ENCODE results near the gene IRS2.
A peak's percentile ranks its signal among the peaks of the same experiment; 100 is the strongest.
"Not testable (repeated sequence)": the region's sequence is repeated elsewhere in the genome, so short reads cannot be mapped to it uniquely, and the experiment has no call there.

Gene IRS2

GRCh38 chr13:109755551-109755950 lies 30.8 kb downstream of the IRS2 start:
- DNase-seq (ENCODE audit: low spot score), result no peak

- no peak for DNase-seq (ENCODE audit: low spot score)
Observed at GRCh38 chr13:109751477-109751876, 34.9 kb downstream of the IRS2 start.

- no peak for DNase-seq (ENCODE audit: low spot score)
Observed at GRCh38 chr13:109750221-109750775, 36.1 kb downstream of the IRS2 start.

GRCh38 chr13:109749365-109749764 lies 37.0 kb downstream of the IRS2 start:
- no peak for DNase-seq (ENCODE audit: low spot score)

GRCh38 chr13:109748677-109749076 lies 37.7 kb downstream of the IRS2 start:
- DNase-seq (ENCODE audit: low spot score), result no peak

- DNase-seq (ENCODE audit: low spot score), result no peak
Observed at GRCh38 chr13:109747524-109747923, 38.9 kb downstream of the IRS2 start.

GRCh38 chr13:109746364-109746763 lies 40.0 kb downstream of the IRS2 start:
- DNase-seq (ENCODE audit: low spot score), result no peak

- DNase-seq (ENCODE audit: low spot score), result no peak
Observed at GRCh38 chr13:109745702-109746101, 40.7 kb downstream of the IRS2 start.

- no peak for DNase-seq (ENCODE audit: low spot score)
Observed at GRCh38 chr13:109745060-109745459, 41.3 kb downstream of the IRS2 start.

- no peak for DNase-seq (ENCODE audit: low spot score)
Observed at GRCh38 chr13:109744512-109745051, 41.8 kb downstream of the IRS2 start.

- DNase-seq (ENCODE audit: low spot score), result peak; percentile 27
Observed at GRCh38 chr13:109743706-109744453, 42.5 kb downstream of the IRS2 start.

- DNase-seq (ENCODE audit: low spot score), result no peak
Observed at GRCh38 chr13:109741966-109742365, 44.4 kb downstream of the IRS2 start.

- no peak for DNase-seq (ENCODE audit: low spot score)
Observed at GRCh38 chr13:109740721-109741120, 45.7 kb downstream of the IRS2 start.

- no peak for DNase-seq (ENCODE audit: low spot score)
Observed at GRCh38 chr13:109740121-109740520, 46.3 kb downstream of the IRS2 start.

GRCh38 chr13:109738298-109738746 lies 48.1 kb downstream of the IRS2 start:
- no peak for DNase-seq (ENCODE audit: low spot score)

- DNase-seq (ENCODE audit: low spot score), result peak; percentile 51
Observed at GRCh38 chr13:109737606-109738005, 48.8 kb downstream of the IRS2 start.

- DNase-seq (ENCODE audit: low spot score), result no peak
Observed at GRCh38 chr13:109737046-109737573, 49.3 kb downstream of the IRS2 start.

- no peak for DNase-seq (ENCODE audit: low spot score)
Observed at GRCh38 chr13:109735436-109735966, 50.9 kb downstream of the IRS2 start.

- DNase-seq (ENCODE audit: low spot score), result no peak
Observed at GRCh38 chr13:109734002-109734785, 52.2 kb downstream of the IRS2 start.

GRCh38 chr13:109733550-109733949 lies 52.8 kb downstream of the IRS2 start:
- no peak for DNase-seq (ENCODE audit: low spot score)

- not testable (repeated sequence) for DNase-seq (ENCODE audit: low spot score)
Observed at GRCh38 chr13:109732470-109733170, 53.8 kb downstream of the IRS2 start.

Measured in AG08395 (cell line).